Stimulated activated CD8-positive, alpha-beta memory T cell treated with anti-CD3 and anti-CD28 coated beads, Interleukin-4, amount 100 ng/mL, for 24 hours (primary cell): ENCODE data around the gene OGT.
"Not testable (repeated sequence)": the region's sequence is repeated elsewhere in the genome, so short reads cannot be mapped to it uniquely, and the experiment has no call there.

Experiments
- DNase-seq: peaks from one replicate; pipeline ENCODE4 v3.0.0-alpha.2; 2020; ENCODE audit warnings: low read depth

The OGT gene

GRCh38 chrX:71532753-71533425 is at the start of gene OGT:
Gene OGT (plus strand): TSS chrX:71533104. CDS start chrX:71533300, 196 bp downstream.
- peak; percentile 85 for DNase-seq

- no peak for DNase-seq
These were observed 45.1 kb upstream of the OGT start for GRCh38 chrX:71487814-71488213.

- no peak for DNase-seq
These were observed 43.4 kb upstream of the OGT start for GRCh38 chrX:71489540-71489939.

GRCh38 chrX:71492231-71493065 is 40.5 kb upstream of the OGT start:
- DNase-seq = peak; percentile 24

GRCh38 chrX:71493111-71493613 is 39.7 kb upstream of the OGT start:
- no peak for DNase-seq

- not testable (repeated sequence) for DNase-seq
These were observed 36.9 kb upstream of the OGT start for GRCh38 chrX:71495979-71496378.

GRCh38 chrX:71496476-71496875 is 36.4 kb upstream of the OGT start:
- DNase-seq = no peak

- not testable (repeated sequence) for DNase-seq
These were observed 30.8 kb upstream of the OGT start for GRCh38 chrX:71502080-71502479.

GRCh38 chrX:71504346-71504745 is 28.6 kb upstream of the OGT start:
- no peak for DNase-seq

GRCh38 chrX:71509289-71509688 is 23.6 kb upstream of the OGT start:
- no peak for DNase-seq

GRCh38 chrX:71510161-71510560 is 22.7 kb upstream of the OGT start:
- DNase-seq = no peak

- DNase-seq = not testable (repeated sequence)
These were observed 19.2 kb upstream of the OGT start for GRCh38 chrX:71513731-71514130.

GRCh38 chrX:71514367-71515037 is 18.4 kb upstream of the OGT start:
- DNase-seq = no peak

GRCh38 chrX:71515038-71515396 is 17.9 kb upstream of the OGT start:
- DNase-seq = no peak

- DNase-seq = no peak
These were observed 7.6 kb upstream of the OGT start for GRCh38 chrX:71525316-71525715.

- DNase-seq = peak; percentile 14
These were observed 689 bp upstream of the OGT start for GRCh38 chrX:71532078-71532752.

- DNase-seq = no peak
These were observed 579 bp downstream of the OGT start for GRCh38 chrX:71533516-71533850.

GRCh38 chrX:71533851-71534561 is 1.1 kb downstream of the OGT start:
- peak; percentile 27 for DNase-seq

- DNase-seq = no peak
These were observed 2.1 kb downstream of the OGT start for GRCh38 chrX:71534773-71535544.

GRCh38 chrX:71536285-71536684 is 3.4 kb downstream of the OGT start:
- DNase-seq = peak; percentile 19

GRCh38 chrX:71537743-71538142 is 4.8 kb downstream of the OGT start:
- DNase-seq = no peak
